Activated B cell treated with CpG ODN at 0.5 μM for 24 hours (primary cell): ENCODE measurements around the gene AQP11. TPM values are rescaled to one million over a fixed set of nuclear protein-coding genes. Genes with fewer than 3 reads are reported as not detected.
"Not testable (repeated sequence)": the region's sequence is repeated elsewhere in the genome, so short reads cannot be mapped to it uniquely, and the experiment has no call there.

Source experiments
- ATAC-seq: fragments of 200-7000 bp; cut with Tn5 transposase; one replicate; pipeline ENCODE4 v1.10.0; 2021; ENCODE audit warnings: low read depth, mild to moderate bottlenecking, moderate library complexity
- CTCF ChIA-PET: fragments of 350-600 bp; sonication (Branson Sonifier 250); formaldehyde crosslinking; loops from one replicate; lab custom pipeline; 2021; ENCODE audit warnings: antibody characterized with exemption; lab: Charles Lee
- POLR2A ChIA-PET: fragments of 350-600 bp; sonication (Branson Sonifier 250); formaldehyde crosslinking; loops from one replicate; lab custom pipeline; 2021; ENCODE audit warnings: antibody characterized with exemption; lab: Charles Lee
- DNase-seq: peaks from one replicate; pipeline ENCODE4 v3.0.0; 2022
- H3K27ac Mint-ChIP-seq: one replicate; pipeline ENCODE4 v1.8.0; 2020; ENCODE audit warnings: mixed read lengths
- H3K27me3 Mint-ChIP-seq: one replicate; pipeline ENCODE4 v1.8.0; 2021; ENCODE audit warnings: mixed read lengths
- H3K36me3 Mint-ChIP-seq: one replicate; pipeline ENCODE4 v1.8.0; 2021; ENCODE audit warnings: low read depth, mixed read lengths
- H3K4me1 Mint-ChIP-seq: one replicate; pipeline ENCODE4 v1.8.0; 2021; ENCODE audit warnings: mixed read lengths
- H3K4me3 Mint-ChIP-seq: one replicate; pipeline ENCODE4 v1.8.0; 2020; ENCODE audit warnings: mild to moderate bottlenecking, mixed read lengths
- H3K9me3 Mint-ChIP-seq: one replicate; pipeline ENCODE4 v1.8.0; 2020; ENCODE audit warnings: mixed read lengths
- intact Hi-C: fragments of 100-400 bp; cut with micrococcal nuclease; formaldehyde crosslinking; loops from one replicate; pipeline ENCODE4 v1.15.1; 2024
- total RNA-seq: library from RNA; stranded (reverse); gene quantifications from 2 replicates; pipeline ENCODE4 v1.2.3, GENCODE V29; 2022
- TF ChIP-seq, protein P1 (sequence below): fragments of 200-600 bp; IDR thresholded peaks from one replicate; pipeline ENCODE4 v1.8.0; 2022; ENCODE audit warnings: antibody characterized with exemption, mild to moderate bottlenecking

The AQP11 gene
- total RNA-seq, 1 donor from 2014 or later, result 0.20 TPM

DNA sequence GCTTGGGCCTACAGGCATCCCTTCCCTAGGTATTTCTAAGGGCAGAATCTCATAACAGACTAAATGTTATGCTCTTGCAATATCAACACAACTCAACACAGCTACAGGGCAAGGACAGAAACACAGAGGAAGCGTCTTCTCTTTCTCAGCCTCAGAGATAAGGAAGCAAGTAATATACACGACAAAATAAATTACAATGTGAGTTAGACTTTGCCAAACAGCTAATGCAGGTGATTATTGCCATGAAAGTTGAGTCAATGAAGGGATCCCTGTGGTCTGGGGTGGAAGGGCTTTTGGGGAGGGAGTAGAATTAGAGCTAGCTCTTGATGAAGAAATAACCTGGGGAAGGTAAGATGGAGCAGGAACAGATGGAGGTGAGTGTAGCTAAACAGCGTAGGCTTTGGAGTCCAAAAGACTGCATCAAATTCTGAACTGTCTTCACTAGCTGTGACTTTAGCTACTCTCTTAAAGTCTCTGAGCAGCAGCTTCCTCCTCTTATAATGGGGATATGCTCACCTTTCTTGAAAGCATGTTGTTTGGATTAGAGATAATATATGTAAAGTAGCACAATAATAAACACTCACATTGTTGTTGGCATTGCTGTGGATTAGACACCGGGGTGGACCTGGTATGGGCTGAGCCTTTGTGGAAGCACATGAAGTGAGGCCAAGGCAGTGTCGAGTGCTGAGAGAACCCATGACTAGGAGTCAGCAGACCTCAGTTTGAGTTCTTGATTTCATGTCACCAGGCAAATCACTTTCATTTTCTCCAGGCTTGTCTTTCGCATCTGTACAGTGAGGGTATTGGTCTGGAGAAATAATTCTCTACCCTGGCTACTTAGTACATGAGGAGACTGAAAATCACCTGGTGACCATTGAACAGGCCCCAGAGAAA is 41.0 kb upstream of the AQP11 start:
- ATAC-seq (no peak), DNase-seq (no peak)
- ChIA-PET POLR2A (no interaction called here), CTCF (interaction anchor here (0.7 to 2.6 kb wide), 9 partner anchors 8 to 457 kb away, joined by 3 to 26 read pairs (median 4); partner anchors contain the start of gene MYO7A)
- no peaks in the 10 kb centered on the region for H3K27me3 Mint-ChIP-seq
- peaks cover 2% of the 10 kb centered on the region for H3K9me3 Mint-ChIP-seq
- no peak overlapping the region for H3K27ac Mint-ChIP-seq
- no peak overlapping the region for H3K4me3 Mint-ChIP-seq
- no peaks in the 10 kb centered on the region for H3K36me3 Mint-ChIP-seq
- peaks cover 2% of the 10 kb centered on the region for H3K4me1 Mint-ChIP-seq
- intact Hi-C loops, result loop anchor here (1.0 to 5.0 kb wide), 6 partner anchors 136 to 626 kb away; no protein-coding TSS in a partner anchor
- TF ChIP-seq, protein P1, sequence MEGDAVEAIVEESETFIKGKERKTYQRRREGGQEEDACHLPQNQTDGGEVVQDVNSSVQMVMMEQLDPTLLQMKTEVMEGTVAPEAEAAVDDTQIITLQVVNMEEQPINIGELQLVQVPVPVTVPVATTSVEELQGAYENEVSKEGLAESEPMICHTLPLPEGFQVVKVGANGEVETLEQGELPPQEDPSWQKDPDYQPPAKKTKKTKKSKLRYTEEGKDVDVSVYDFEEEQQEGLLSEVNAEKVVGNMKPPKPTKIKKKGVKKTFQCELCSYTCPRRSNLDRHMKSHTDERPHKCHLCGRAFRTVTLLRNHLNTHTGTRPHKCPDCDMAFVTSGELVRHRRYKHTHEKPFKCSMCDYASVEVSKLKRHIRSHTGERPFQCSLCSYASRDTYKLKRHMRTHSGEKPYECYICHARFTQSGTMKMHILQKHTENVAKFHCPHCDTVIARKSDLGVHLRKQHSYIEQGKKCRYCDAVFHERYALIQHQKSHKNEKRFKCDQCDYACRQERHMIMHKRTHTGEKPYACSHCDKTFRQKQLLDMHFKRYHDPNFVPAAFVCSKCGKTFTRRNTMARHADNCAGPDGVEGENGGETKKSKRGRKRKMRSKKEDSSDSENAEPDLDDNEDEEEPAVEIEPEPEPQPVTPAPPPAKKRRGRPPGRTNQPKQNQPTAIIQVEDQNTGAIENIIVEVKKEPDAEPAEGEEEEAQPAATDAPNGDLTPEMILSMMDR, result peak; percentile 34

- H3K4me3 Mint-ChIP-seq, intact Hi-C loops, CTCF ChIA-PET: not testable (repeated sequence)
These were observed 38.3 kb upstream of the AQP11 start for GRCh38 chr11:77551426-77551825.

DNA sequence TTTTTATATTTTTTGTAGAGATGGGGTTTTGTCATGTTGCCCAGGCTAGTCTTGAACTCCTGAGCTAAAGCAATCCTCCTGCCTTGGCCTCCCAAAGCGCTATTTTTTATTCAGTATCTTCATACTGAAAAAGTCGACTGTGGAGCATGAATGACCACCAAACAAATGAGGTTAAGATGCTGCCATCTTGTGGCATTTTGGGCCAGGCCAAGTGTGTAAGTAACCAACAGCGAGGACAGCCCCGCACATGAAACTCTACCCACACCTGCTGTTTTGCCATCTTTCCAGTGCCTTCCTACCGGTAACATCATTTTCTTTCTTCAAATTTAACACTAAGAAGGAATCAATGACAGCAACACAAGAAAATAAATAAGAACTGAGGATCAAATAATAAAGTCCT is 32.2 kb upstream of the AQP11 start:
- Mint-ChIP-seq H3K27me3 (no peaks in the 10 kb centered on the region), H3K9me3 (no peaks in the 10 kb centered on the region), H3K27ac (no peak overlapping the region), H3K4me1 (no peaks in the 10 kb centered on the region), H3K4me3 (no peak overlapping the region), H3K36me3 (no peaks in the 10 kb centered on the region)
- ChIA-PET CTCF (interaction anchor here (1.3 kb wide), 1 partner anchor 9 kb away, joined by 4 read pairs; no protein-coding TSS in a partner anchor), POLR2A (no interaction called here)
- ATAC-seq, result no peak
- TF ChIP-seq, protein P1, result no peak
- no peak for DNase-seq
- intact Hi-C loops, result no loop called here

More at GRCh38 chr11:77551426-77551825, 38.3 kb upstream of the AQP11 start:
- H3K36me3 Mint-ChIP-seq, DNase-seq, POLR2A ChIA-PET, H3K27ac Mint-ChIP-seq, H3K4me1 Mint-ChIP-seq, H3K27me3 Mint-ChIP-seq, H3K9me3 Mint-ChIP-seq, ATAC-seq: not testable (repeated sequence)

- TF ChIP-seq, protein P1, result no peak
- POLR2A ChIA-PET, result no interaction called here
- intact Hi-C loops, result no loop called here
- no peak for ATAC-seq
- no peaks in the 10 kb centered on the region for H3K4me1 Mint-ChIP-seq
- no peaks in the 10 kb centered on the region for H3K9me3 Mint-ChIP-seq
- no peak overlapping the region for H3K4me3 Mint-ChIP-seq
- no peaks in the 10 kb centered on the region for H3K36me3 Mint-ChIP-seq
- H3K27ac Mint-ChIP-seq, result no peak overlapping the region
- DNase-seq, result no peak
- CTCF ChIA-PET, result no interaction called here
- H3K27me3 Mint-ChIP-seq, result no peaks in the 10 kb centered on the region
These were observed 31.4 kb upstream of the AQP11 start for GRCh38 chr11:77558380-77558779.

DNA sequence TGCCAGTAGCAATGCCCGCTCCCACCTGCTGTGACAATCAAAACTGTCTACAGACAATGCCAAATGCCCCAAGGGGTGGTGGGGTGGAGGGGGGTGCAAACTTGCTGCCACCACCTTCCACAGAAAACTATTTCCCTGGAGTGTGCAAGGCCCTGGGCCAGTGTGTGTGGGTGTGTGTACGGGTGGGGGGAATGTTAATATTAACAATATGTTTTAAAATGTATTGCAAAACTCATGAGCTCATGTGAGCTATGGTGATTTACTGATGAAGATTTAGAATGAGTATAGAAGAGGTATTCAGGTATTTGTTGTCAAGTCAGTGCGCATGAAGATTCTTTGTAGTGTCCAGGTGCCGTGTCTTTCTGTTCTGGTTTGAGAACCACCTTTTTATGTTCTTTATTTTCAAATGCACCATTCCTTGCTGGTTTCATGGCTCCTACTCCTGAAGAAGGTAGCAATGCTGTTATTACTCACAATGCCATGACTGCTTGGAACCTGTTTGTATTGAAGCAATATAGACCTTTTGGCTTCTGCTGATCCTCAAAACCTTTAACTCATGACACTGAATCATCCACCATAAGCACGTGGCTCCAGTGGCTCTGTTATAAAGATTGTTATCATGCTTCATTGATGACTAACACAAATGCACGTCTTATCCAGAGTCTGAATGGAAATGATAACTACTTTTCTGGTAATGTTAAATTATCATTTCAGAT is 29.9 kb upstream of the AQP11 start:
- Mint-ChIP-seq H3K27me3 (no peaks in the 10 kb centered on the region), H3K4me1 (no peaks in the 10 kb centered on the region), H3K36me3 (no peaks in the 10 kb centered on the region), H3K4me3 (no peak overlapping the region), H3K27ac (no peak overlapping the region), H3K9me3 (no peaks in the 10 kb centered on the region)
- POLR2A ChIA-PET, result no interaction called here
- CTCF ChIA-PET, result no interaction called here
- intact Hi-C loops, result no loop called here
- TF ChIP-seq, protein P1, result no peak
- no peak for ATAC-seq
- DNase-seq, result no peak
